Raji (cell line): ENCODE measurements around the gene CHRM5.

Experiments
- POLR2A ChIP-seq: IDR thresholded peaks from 2 replicates; pipeline ENCODE4 v1.6.1; 2011; ENCODE audit warnings: low read depth, low read length, control low read depth; ENCODE audit not compliant: insufficient read depth

The CHRM5 gene

DNA sequence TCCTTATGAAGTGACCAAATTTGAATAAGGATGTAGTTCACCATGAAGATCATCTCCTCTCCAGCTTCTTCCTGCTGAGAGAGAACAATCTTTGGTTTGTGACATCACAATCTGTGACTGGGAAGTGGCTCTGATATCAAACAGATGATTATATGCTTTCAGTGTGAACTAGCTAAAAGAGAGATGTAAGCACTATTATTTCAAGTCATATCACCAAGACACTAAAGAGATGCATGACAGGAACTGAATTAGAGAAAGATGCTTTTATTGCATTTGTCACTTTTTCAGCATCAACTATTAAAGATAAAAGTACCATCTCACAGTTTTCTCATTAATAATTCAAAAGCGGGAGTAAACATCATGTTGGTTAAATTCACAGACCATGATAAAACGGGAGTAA is 3.5 kb downstream of the CHRM5 start:
- TF ChIP-seq POLR2A, result no peak

DNA sequence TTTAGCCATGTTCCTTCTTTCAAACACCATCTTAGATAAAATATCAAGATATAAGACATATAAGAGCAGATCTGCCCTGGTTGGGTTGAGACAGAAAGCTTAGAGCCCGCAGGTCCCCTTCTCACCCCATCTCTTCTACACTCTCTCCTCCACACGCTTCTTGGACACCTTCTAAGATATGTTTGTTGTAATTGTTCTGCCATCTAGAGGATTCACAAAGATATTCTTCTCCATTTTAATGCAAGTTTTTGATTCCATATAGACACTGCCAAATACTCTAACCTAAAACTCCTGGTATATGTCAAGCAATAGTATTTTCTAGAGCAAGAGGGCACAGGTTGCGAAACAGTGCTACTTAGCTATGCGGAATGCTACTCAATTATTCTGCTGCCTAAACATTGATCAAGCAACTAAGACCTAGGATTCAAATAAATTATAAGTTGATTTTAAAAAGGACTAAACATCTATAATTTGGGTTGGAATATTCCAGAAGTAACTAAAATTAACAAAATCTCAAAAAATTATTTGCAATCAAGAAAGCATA is 6.8 kb downstream of the CHRM5 start:
- TF ChIP-seq POLR2A, result no peak

DNA sequence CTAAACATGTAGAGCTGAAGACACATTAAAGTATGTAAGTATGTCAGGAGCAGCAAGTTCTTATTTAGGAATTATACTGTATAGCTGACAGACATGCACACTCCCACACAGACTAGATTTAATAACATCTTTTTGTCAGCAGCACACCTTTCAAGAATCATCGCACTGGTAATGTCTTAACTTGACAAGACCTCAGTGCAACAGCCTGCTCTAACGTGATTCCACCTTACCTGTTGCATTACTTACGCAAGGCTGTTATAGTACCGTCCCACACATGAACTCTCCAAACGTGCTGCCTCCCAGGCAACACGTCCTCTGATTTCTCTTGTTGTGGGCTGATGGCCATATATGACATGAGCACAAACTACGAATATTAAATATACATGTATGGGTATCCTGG is 11.9 kb downstream of the CHRM5 start:
- no peak for TF ChIP-seq POLR2A

DNA sequence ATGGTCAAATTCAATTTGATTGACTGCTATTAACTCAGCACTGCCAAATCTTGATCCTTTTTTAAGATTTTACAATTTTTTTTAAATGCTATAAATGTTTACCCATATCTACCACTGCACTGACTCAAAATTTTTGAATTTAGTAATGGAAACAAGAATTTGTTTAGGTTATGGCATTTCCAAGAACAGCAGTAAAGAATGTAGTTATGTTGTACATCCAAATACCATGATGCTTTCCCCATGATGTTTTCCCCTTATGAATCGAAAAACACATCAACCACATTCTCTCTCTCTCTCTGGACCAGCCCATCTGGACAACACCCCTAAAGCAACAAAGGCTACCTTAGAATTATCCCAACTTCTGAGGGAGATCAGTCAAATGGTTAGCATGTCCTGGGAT is 14.2 kb downstream of the CHRM5 start:
- TF ChIP-seq POLR2A, result no peak

DNA sequence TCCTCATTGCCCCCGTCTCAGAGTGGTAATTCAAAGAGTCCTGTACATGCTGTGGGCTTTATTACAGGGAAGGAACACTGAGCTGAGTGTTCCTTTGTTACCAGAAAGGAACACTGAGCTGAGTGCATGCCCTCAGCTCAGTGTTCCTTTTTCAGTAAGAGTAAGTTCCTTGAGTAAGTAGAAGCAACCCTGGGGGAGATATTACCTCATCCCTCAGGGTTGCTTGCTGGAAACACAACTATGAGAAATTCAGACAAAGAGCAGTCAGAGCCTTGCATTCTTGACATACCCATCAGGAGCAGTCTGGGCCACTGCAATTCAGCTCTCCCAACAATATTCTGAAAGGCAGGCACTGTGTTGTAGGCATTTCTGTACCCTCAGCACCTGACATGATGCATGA is 17.0 kb downstream of the CHRM5 start:
- TF ChIP-seq POLR2A, result no peak

DNA sequence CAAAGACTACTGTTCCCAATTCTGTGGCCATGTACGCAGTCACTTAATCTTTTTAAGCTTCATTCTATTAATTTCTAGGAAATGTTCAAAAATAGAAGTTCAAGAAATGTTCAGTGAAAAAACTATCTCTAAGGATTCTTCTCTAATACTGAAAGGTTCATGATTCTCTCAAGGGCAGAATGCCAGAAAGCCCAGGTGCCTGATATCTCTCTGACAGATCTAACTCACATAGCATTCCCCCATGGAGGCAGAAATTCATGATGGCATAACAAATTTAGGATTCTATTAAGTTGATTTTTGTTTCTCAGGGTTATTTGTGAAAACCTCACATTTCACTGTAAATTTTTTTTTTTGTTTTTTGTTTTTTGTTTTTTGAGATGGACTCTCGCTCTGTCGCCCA is 17.5 kb downstream of the CHRM5 start:
- no peak for TF ChIP-seq POLR2A

DNA sequence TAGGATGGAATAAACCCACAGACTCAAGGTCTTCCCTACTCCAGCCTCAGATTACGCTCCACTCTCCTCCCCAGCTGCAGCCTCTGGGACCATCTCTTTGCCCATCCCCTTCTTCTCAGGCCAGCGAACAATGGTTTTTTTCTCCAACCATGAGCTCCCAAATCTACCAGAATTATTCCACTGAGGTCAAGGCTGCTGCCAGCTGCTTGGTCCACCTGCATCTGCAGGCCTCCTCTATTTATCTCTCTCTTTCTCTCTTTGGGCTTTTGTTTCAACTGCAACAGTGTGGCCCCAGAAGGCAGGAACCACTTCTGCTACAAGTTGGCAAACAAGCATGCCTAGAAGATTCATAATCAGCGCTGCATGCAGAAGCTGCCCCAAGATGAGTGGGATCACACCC is 19.1 kb downstream of the CHRM5 start:
- no peak for TF ChIP-seq POLR2A

DNA sequence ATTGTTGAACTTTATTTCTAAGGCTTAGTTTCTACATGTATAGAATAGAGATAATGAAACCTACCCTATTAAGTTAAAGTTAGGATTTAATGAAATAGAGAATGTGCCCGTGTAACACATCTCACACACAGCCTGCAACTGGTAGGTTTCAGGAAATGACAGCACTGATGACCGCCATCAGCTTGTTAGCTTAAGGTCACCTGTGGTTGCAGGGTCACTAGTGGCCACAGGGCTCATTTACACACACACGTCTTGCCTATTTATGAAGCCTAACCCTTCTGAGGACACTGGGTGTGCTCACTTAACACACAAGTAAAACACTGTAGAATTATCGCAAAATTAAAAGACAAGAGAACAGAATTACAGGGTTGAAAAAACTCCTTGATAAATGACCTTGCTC is 20.1 kb downstream of the CHRM5 start:
- no peak for TF ChIP-seq POLR2A

DNA sequence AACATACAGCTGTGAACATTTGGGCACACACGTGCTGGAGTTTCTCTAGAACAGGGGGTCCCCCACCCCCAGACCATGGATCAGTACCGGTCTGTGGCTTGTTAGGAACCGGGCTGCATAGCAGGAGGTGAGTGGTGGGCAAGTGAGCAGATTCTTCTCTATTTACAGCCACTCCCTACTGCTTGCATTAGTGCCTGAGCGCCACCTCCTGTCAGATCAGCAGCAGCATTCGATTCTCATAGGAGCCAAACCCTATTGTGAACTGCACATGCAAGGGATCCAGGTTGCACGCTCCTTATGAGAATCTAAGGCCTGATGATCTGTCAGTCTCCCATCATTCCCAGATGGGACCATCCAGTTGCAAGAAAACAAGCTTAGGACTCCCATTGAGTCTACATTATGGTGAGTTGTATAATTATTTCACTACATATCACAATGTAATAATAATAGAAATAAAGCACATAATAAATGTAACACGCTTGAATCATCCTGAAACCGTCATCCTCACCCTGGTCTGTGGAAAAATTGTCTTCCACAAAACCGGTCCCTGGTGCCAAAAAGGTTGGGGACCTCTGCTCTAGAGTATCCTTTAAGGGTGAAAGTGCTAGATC is 25.8 kb downstream of the CHRM5 start:
- no peak for TF ChIP-seq POLR2A

DNA sequence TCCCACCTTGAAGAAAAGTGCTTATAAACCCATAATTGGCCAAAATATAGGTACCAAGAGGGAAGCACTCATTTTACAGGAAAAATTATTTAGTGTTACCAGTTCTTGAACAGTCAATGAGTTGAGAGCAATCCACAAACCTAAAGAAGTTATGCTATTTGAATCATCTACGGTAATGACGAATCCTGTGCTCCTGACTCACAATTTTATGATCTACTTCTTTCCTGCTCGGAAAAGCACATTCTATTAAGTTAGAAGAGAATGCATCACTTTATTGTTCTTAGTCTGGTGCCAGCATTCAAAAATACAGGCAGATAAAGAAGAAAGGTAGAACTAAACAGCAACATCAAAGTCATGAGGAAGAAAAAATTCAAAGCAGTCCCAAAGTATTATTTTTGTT is 33.2 kb downstream of the CHRM5 start:
- no peak for TF ChIP-seq POLR2A

DNA sequence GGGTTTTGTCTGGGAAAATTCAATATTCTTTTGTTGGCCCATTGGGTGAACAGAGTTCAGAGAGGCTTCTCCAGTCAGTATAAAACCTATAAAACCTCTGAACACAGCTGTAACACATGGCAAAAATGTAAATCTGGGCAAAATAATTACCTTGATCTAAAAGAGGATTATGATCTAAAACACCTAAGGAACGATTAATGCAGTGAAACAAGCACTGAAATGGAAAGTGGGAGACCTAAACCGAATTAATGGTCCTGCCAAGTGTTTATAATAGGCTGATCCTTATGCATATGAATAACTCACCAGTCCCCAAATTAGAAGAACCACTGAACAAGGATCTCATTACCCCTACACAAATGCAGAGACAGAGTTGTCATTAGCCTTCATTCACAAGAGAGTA is 38.1 kb downstream of the CHRM5 start:
- TF ChIP-seq POLR2A, result no peak

DNA sequence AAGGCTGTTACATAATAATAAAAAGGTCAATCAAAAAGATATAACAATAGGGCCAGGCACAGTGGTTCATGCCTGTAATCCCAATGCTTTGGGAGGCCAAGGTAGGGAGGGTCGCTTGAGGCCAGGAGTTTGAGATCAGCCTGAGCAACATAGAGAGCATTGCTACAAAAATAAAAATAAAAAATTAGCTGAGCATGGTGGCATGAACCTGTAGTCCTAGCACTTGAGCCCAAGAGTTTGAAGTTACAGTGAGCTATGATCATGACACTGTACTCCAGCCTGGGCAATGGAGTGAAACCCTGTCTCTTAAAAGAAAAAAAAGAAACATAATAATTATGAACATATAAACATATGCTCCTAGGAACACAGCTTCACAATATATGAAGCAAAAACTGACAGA is 41.4 kb downstream of the CHRM5 start:
- TF ChIP-seq POLR2A, result no peak

DNA sequence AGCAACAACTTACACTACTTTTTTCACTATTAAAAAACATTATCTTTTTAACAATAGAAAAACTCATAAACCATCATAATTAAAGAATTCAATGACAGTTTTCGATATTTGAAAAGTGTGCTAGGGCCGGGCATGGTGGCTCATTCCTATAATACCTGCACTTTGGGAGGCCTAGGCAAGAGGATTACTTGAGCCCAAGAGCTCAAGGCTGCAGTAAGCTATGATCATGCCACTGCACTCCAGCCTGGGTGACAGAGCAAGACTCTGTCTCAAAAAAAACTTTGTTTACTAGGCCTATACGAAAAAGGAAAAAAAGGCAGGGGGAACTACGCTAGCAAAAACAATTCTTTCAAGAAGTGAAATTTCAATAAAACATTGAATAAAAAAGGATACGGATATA is 42.6 kb downstream of the CHRM5 start:
- no peak for TF ChIP-seq POLR2A

DNA sequence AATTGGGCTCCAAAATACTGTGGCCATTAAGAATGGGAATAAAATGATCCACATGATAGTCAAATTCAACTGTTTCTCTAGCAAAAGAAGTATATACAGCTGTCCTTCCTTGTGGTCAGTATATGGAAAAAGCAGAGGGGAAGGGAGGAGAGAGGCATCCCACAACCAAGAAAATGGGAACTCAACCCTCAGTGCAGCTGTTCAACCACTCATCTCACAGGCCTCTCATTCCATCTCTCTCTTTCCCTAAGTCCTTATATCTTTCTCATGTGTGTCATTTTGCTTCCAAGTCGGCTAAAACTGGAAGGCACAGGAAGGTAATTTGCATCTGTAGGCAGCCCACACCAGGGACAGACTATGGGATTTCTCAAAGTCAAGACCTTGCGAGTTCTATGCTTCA is 43.2 kb downstream of the CHRM5 start:
- TF ChIP-seq POLR2A, result no peak

DNA sequence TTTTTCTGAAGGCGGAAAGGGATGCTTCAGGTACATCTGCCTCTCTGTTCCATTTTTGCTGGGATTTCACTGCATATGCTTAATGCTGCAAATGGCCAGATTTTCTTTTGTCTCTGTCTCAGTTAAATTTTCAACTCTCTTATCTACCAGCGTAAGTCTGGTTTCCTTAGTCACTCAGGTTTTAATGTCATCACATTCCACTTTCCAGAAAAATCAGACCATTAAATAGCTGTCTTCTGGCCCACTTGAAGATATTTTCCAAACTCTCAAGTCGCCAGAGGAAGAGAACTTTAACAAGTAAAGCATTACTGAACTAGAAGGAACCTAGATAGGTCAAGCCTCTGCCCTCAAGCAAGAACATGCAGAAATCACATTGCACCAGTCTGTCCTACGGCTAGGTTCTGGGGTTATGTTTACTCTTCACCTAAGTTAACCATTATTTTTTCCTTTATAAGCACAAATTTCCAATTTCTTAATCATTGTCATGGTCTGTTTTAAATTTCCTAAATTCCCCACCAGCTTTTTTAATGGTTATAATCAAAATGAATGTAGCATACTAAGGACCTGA is 44.2 kb downstream of the CHRM5 start:
- no peak for TF ChIP-seq POLR2A

DNA sequence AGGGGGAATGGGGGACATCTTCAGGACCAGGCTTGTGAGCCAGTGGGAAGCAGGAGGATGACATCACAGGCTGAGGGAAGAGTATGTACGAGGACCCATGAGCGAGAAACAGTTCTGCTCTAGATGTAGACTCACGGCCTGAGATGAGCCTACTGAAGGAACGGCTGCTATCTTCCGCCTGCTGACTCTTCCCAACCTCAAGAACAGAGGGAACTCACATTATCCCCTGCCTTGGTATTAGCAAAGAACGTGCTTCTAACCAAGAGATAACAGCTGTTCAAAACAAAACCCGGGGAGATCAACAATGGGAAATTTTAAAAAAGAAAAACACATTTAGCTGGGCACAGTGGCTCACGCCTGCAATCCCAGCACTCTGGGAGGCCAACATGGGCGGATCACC is 45.4 kb downstream of the CHRM5 start:
- no peak for TF ChIP-seq POLR2A

DNA sequence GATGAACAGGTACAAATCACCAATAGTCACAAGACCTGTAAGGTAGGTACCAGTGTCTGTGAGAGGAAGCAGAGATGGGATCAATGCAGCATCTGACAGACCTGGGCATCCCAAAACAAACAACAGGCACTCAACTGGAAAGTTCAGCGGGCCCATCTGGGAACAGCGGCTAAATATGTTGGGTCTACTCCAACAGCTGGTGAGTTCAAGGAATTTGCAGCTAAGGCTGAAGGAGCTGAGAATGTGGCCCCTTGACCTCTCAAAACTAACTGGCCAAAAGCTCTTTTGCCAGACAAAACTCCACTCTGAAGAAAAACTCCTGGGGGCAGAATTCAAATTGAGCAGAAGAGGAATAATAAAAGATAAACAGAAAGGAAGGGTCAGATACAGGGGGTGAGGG is 46.3 kb downstream of the CHRM5 start:
- no peak for TF ChIP-seq POLR2A

DNA sequence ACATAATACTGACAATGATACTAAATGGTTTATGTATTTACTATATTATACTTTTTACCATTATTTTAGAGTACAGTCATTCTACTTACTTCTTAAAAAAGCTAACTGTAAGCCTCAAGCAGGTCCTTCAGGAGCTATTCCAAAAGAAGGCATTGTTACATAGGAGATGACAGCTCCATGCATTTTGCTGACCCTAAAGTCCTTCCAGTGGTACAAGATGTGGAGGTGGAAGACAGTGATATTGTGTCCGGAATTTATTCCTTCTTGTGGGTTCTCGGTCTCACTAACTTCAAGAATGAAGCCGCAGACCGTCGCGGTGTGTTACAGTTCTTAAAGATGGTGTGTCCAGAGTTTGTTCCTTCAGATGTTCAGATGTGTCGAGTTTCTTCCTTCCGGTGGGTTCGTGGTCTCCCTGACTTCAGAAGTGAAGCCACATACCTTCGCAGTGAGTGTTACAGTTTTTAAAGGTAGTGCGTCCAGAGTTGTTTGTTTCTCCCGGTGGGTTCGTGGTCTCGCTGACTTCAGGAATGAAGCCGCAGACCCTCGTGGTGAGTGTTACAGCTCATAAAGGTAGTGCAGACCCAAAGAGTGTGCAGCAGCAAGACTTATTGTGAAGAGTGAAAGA is 49.8 kb downstream of the CHRM5 start:
- TF ChIP-seq POLR2A, result no peak
